ENCODE data around the gene RAD51AP1.

RAD51AP1 gene

DNA sequence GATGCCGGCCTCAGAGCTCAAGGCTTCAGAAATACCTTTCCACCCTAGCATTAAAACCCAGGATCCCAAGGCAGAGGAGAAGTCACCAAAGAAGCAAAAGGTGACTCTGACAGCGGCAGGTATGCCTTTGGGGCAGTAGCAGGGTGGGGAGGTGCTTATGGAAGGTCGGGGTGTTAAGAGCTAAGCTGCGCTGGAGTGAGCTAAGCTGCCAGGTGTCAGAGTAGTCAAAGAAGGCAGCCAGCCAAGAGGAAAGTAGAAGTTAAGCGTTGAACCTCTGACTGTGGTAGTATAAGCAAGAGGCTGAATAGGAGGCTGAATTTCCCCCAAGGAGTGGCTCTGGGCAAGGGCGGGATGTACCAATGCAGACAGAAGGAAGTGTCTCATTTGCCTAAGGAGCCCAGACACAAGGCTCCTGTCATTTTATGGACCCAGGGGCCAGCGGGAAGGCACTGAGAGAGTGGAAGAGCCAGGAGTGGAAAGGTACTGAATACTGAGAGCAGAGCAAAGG is 52.5 kb downstream of the RAD51AP1 start:
- Histone ChIP-seq H3K79me2 (ENCODE audit: low read length) (no peaks in the 10 kb centered on the region), H3K4me1 (ENCODE audit: low read length) (no peaks in the 10 kb centered on the region), H3K9me3 (ENCODE audit: insufficient read depth, low read length) (no peaks in the 10 kb centered on the region), H3K36me3 (replicated peaks; ENCODE audit: low read depth, low read length) (no peaks in the 10 kb centered on the region), H3K27ac (ENCODE audit: low read length) (no peak overlapping the region), H3K4me3 (ENCODE audit: low read length) (no peak overlapping the region), H4K20me1 (ENCODE audit: insufficient read depth, low read length) (no peaks in the 10 kb centered on the region), H2AFZ (ENCODE audit: low read depth, low read length) (no peak overlapping the region), H3K4me2 (ENCODE audit: low read length) (no peak overlapping the region), H3K27me3 (ENCODE audit: low read depth, low read length) (0 out of 2 replicates have a peak, but pooled peaks cover 6% of the 10 kb centered on the region), H3K9ac (ENCODE audit: low read length) (no peak overlapping the region)
- TF ChIP-seq, protein P1, sequence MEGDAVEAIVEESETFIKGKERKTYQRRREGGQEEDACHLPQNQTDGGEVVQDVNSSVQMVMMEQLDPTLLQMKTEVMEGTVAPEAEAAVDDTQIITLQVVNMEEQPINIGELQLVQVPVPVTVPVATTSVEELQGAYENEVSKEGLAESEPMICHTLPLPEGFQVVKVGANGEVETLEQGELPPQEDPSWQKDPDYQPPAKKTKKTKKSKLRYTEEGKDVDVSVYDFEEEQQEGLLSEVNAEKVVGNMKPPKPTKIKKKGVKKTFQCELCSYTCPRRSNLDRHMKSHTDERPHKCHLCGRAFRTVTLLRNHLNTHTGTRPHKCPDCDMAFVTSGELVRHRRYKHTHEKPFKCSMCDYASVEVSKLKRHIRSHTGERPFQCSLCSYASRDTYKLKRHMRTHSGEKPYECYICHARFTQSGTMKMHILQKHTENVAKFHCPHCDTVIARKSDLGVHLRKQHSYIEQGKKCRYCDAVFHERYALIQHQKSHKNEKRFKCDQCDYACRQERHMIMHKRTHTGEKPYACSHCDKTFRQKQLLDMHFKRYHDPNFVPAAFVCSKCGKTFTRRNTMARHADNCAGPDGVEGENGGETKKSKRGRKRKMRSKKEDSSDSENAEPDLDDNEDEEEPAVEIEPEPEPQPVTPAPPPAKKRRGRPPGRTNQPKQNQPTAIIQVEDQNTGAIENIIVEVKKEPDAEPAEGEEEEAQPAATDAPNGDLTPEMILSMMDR (IDR thresholded peaks at IDR 0.05; ENCODE audit: low read depth, low read length), result no peak
- TF ChIP-seq EZH2phosphoT487 (IDR thresholded peaks at IDR 0.05; ENCODE audit: low read depth), result no peak

DNA sequence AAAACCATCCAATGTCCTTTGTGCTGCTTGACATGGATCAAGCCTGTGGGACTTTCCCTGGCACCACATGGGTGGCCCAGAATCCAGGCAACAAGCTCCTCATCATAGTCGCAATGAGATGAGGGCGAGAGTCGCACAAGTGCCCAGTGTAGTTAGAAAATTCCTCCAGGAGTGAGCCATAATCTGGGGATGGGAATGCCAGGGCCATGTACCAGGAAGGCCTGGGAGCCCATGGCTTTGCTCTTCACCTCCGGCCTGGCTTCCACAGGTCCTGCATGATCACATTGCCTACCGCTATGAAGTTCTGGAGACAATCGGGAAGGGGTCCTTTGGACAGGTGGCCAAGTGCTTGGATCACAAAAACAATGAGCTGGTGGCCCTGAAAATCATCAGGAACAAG is 57.2 kb downstream of the RAD51AP1 start:
- H3K9me3 ChIP-seq (ENCODE audit: insufficient read depth, low read length), result no peaks in the 10 kb centered on the region
- H3K27me3 ChIP-seq (ENCODE audit: low read depth, low read length), result 0 out of 2 replicates have a peak, but pooled peaks cover 6% of the 10 kb centered on the region
- no peaks in the 10 kb centered on the region for H3K79me2 ChIP-seq (ENCODE audit: low read length)
- H2AFZ ChIP-seq (ENCODE audit: low read depth, low read length), result no peak overlapping the region
- no peaks in the 10 kb centered on the region for H3K36me3 ChIP-seq (replicated peaks; ENCODE audit: low read depth, low read length)
- H3K27ac ChIP-seq (ENCODE audit: low read length), result no peak overlapping the region
- no peak overlapping the region for H3K4me3 ChIP-seq (ENCODE audit: low read length)
- no peak overlapping the region for H3K9ac ChIP-seq (ENCODE audit: low read length)
- H3K4me2 ChIP-seq (ENCODE audit: low read length), result no peak overlapping the region
- no peaks in the 10 kb centered on the region for H3K4me1 ChIP-seq (ENCODE audit: low read length)
- no peaks in the 10 kb centered on the region for H4K20me1 ChIP-seq (ENCODE audit: insufficient read depth, low read length)
- TF ChIP-seq EZH2phosphoT487 (IDR thresholded peaks at IDR 0.05; ENCODE audit: low read depth), result no peak
- TF ChIP-seq, protein P1 (IDR thresholded peaks at IDR 0.05; ENCODE audit: low read depth, low read length), result no peak

DNA sequence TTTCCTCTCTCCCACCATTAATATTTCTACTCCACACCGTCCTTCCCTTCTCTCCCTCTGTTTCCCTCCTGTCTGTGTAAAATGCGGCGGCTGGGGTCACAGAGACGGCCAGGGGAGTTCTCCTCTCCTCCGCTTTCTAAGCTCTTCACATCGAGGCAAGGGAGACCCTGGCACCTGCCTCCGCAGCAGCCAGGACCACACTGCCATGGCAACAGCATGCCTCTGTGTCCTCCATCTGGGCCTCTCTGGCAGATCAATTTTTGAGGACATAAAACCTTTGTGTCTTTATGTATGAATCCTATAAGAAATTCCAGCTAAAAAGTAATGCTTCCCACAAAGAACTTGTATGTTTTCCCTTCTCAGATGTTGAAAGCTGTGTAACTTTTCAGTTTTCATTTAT is 64.7 kb downstream of the RAD51AP1 start:
- no peak overlapping the region for H3K27ac ChIP-seq (ENCODE audit: low read length)
- peaks cover 19% of the 10 kb centered on the region for H3K79me2 ChIP-seq (ENCODE audit: low read length)
- no peak overlapping the region for H2AFZ ChIP-seq (ENCODE audit: low read depth, low read length)
- H3K4me3 ChIP-seq (ENCODE audit: low read length), result no peak overlapping the region
- H3K9me3 ChIP-seq (ENCODE audit: insufficient read depth, low read length), result no peaks in the 10 kb centered on the region
- no peak overlapping the region for H3K9ac ChIP-seq (ENCODE audit: low read length)
- no peaks in the 10 kb centered on the region for H3K36me3 ChIP-seq (replicated peaks; ENCODE audit: low read depth, low read length)
- TF ChIP-seq EZH2phosphoT487 (IDR thresholded peaks at IDR 0.05; ENCODE audit: low read depth), result no peak
- TF ChIP-seq, protein P1 (IDR thresholded peaks at IDR 0.05; ENCODE audit: low read depth, low read length), result no peak
- peaks cover 4% of the 10 kb centered on the region for H3K4me1 ChIP-seq (ENCODE audit: low read length)
- H3K27me3 ChIP-seq (ENCODE audit: low read depth, low read length), result peaks cover 6% of the 10 kb centered on the region; the same call in 1 of the 2 replicates
- H4K20me1 ChIP-seq (ENCODE audit: insufficient read depth, low read length), result no peaks in the 10 kb centered on the region
- no peak overlapping the region for H3K4me2 ChIP-seq (ENCODE audit: low read length)

- Histone ChIP-seq H3K4me2 (ENCODE audit: low read length) (no peak overlapping the region), H3K27ac (ENCODE audit: low read length) (no peak overlapping the region), H3K9me3 (ENCODE audit: insufficient read depth, low read length) (no peaks in the 10 kb centered on the region), H3K4me3 (ENCODE audit: low read length) (no peak overlapping the region), H3K4me1 (ENCODE audit: low read length) (peaks cover 4% of the 10 kb centered on the region), H3K27me3 (ENCODE audit: low read depth, low read length) (peaks cover 6% of the 10 kb centered on the region; the same call in 1 of the 2 replicates), H3K9ac (ENCODE audit: low read length) (no peak overlapping the region), H4K20me1 (ENCODE audit: insufficient read depth, low read length) (no peaks in the 10 kb centered on the region), H3K36me3 (replicated peaks; ENCODE audit: low read depth, low read length) (no peaks in the 10 kb centered on the region), H3K79me2 (ENCODE audit: low read length) (peaks cover 19% of the 10 kb centered on the region), H2AFZ (ENCODE audit: low read depth, low read length) (no peak overlapping the region)
- no peak for TF ChIP-seq EZH2phosphoT487 (IDR thresholded peaks at IDR 0.05; ENCODE audit: low read depth)
- TF ChIP-seq, protein P1 (IDR thresholded peaks at IDR 0.05; ENCODE audit: low read depth, low read length), result no peak
These were observed 65.3 kb downstream of the RAD51AP1 start for GRCh38 chr12:4603946-4604345.
